ENCODE results near the gene CDH1.

The CDH1 gene

DNA sequence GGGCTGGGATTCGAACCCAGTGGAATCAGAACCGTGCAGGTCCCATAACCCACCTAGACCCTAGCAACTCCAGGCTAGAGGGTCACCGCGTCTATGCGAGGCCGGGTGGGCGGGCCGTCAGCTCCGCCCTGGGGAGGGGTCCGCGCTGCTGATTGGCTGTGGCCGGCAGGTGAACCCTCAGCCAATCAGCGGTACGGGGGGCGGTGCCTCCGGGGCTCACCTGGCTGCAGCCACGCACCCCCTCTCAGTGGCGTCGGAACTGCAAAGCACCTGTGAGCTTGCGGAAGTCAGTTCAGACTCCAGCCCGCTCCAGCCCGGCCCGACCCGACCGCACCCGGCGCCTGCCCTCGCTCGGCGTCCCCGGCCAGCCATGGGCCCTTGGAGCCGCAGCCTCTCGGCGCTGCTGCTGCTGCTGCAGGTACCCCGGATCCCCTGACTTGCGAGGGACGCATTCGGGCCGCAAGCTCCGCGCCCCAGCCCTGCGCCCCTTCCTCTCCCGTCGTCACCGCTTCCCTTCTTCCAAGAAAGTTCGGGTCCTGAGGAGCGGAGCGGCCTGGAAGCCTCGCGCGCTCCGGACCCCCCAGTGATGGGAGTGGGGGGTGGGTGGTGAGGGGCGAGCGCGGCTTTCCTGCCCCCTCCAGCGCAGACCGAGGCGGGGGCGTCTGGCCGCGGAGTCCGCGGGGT lies at the start of gene CDH1:
Gene CDH1 (plus strand): TSS at position 247 of the 684 bp plus-strand sequence. CDS start 124 bp downstream, at position 371.
- DNase-seq (ENCODE audit: low spot score): peak; percentile 61

DNA sequence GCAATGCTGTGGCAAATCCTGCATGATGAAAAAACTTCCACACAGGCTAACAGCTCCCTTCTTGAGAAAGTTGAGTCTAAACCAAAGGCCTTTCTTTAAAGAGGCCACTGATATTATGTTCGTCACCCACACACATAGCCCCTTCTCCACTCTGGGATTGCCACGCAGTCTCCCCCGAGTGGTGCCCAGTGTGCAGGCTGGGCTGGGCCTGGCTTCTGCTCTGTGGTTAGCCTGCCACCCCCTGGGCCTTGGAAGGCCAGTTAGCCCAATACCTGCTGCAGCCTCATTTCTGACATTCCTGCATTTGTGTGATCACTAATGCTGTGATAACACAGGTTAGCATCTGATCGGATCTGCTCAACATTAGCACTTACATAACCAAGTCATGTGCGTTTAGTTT lies 47.2 kb upstream of the CDH1 start:
- TF ChIP-seq, protein P1, sequence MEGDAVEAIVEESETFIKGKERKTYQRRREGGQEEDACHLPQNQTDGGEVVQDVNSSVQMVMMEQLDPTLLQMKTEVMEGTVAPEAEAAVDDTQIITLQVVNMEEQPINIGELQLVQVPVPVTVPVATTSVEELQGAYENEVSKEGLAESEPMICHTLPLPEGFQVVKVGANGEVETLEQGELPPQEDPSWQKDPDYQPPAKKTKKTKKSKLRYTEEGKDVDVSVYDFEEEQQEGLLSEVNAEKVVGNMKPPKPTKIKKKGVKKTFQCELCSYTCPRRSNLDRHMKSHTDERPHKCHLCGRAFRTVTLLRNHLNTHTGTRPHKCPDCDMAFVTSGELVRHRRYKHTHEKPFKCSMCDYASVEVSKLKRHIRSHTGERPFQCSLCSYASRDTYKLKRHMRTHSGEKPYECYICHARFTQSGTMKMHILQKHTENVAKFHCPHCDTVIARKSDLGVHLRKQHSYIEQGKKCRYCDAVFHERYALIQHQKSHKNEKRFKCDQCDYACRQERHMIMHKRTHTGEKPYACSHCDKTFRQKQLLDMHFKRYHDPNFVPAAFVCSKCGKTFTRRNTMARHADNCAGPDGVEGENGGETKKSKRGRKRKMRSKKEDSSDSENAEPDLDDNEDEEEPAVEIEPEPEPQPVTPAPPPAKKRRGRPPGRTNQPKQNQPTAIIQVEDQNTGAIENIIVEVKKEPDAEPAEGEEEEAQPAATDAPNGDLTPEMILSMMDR (IDR thresholded peaks at IDR 0.05; ENCODE audit: extremely low read depth, missing control alignments): no peak
- DNase-seq (ENCODE audit: low spot score): no peak

More for the DNA sequence above, at the start of gene CDH1:
- TF ChIP-seq, protein P1 (IDR thresholded peaks at IDR 0.05; ENCODE audit: extremely low read depth, missing control alignments): no peak

DNA sequence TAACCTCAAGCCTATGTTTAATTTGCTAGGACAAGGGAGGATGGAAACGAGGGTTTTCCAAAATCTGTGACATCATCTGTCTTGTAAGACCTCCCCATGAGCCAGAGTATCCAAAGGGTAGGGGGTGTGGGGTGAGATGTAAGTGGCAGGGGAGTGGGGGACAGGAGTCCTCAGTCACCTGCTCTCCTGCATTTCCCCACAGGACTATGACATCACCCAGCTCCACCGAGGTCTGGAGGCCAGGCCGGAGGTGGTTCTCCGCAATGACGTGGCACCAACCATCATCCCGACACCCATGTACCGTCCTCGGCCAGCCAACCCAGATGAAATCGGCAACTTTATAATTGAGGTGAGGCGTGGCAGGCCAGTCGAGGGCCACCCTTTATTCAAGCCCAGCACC lies 41.5 kb upstream of the CDH1 start:
- TF ChIP-seq, protein P1 (IDR thresholded peaks at IDR 0.05; ENCODE audit: extremely low read depth, missing control alignments): no peak
- no peak for DNase-seq (ENCODE audit: low spot score)

DNA sequence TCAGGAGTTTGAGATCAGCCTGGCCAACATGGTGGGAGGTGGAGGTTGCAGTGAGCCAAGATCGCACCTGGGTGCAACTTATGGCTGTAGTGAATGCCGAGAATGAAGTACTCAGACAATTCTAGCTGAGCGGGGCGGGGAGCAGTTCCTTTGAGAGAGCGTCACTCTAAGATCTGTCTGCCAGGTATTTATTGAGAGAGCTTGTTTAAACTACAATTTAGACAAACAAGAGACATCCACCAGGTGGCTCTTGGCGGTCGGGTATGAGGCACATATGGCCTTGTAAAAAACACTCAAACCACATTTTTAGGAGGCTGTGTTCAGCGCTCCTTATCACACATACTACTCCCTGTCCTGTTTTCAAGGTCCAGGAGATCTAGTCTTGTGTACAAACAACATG lies 40.6 kb upstream of the CDH1 start:
- no peak for DNase-seq (ENCODE audit: low spot score)
- TF ChIP-seq, protein P1 (IDR thresholded peaks at IDR 0.05; ENCODE audit: extremely low read depth, missing control alignments): no peak

DNA sequence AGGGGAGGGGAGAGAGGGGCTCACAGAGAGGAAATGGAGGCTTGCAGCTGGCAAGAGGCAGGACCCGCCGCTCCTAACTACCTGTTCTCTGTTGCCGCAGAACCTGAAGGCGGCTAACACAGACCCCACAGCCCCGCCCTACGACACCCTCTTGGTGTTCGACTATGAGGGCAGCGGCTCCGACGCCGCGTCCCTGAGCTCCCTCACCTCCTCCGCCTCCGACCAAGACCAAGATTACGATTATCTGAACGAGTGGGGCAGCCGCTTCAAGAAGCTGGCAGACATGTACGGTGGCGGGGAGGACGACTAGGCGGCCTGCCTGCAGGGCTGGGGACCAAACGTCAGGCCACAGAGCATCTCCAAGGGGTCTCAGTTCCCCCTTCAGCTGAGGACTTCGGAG lies 39.0 kb upstream of the CDH1 start:
- no peak for DNase-seq (ENCODE audit: low spot score)
- TF ChIP-seq, protein P1 (IDR thresholded peaks at IDR 0.05; ENCODE audit: extremely low read depth, missing control alignments): no peak

DNA sequence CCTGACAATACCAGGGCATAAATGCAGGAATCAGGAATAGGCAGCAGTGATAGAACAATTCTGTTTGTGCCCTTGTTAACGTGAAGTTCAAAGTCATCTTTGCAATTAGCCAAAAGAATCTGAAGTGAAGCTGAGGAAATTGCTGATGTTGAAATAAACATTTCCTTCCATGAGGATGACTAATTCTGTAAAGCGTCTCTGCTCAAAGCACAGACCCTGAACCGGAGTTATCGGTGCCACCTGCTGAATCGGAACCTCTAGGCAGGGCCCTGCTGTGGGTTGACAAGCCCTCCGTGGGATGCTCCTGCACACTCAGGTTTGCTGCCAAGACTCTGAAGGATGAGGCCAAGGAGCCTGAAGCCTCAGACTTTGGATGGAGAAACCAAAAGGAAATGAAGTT lies 37.0 kb upstream of the CDH1 start:
- TF ChIP-seq, protein P1 (IDR thresholded peaks at IDR 0.05; ENCODE audit: extremely low read depth, missing control alignments): no peak
- DNase-seq (ENCODE audit: low spot score): no peak

DNA sequence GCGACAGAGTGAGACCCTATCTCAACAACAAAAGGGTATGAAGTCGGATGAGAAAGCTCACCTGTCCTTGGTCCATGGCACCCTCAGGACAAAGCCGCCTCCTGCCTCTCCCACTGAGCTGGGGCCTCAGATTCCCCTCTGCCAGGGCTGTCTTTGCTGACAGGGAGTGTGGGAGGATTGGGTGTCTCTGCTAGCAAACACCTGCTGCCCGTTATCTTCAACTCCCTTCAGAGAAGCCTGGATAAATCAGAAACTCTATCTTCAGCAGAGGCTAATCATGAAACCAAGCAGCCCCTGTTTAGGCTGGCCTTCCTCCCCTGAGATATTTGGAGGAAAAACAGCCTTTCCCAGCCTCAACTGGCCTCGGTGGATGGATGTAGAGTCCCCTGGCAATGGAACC lies 36.3 kb upstream of the CDH1 start:
- DNase-seq (ENCODE audit: low spot score): no peak
- TF ChIP-seq, protein P1 (IDR thresholded peaks at IDR 0.05; ENCODE audit: extremely low read depth, missing control alignments): no peak

Data from GM20000 (cell line).